Measurements from ENCODE around the gene SLC2A4. TPM values are rescaled to one million over a fixed set of nuclear protein-coding genes. Genes with fewer than 3 reads are reported as not detected.

Gene SLC2A4
- total RNA-seq, 1 experiment from 2014 or later: 0.03 TPM

Small RNA genes within 50 kb of the gene (small RNA-seq; reads per million reads assigned to genes)
- gene AC026954.2: not detected
- gene RF00019: not detected

Other genes with a start within 250 kb of the SLC2A4 start
- gene SLC16A13, start 245.7 kb upstream of the SLC2A4 start, total RNA-seq (2014; rRNA removed; shearing (Covaris generic)): 0.43 TPM in 1 of 2 replicates, not detected in the other
- not detected in 2 replicates for gene SLC16A11, start 237.6 kb upstream of the SLC2A4 start, total RNA-seq (2014; rRNA removed; shearing (Covaris generic))
- not detected in 2 replicates for gene CLEC10A, start 201.5 kb upstream of the SLC2A4 start, total RNA-seq (2014; rRNA removed; shearing (Covaris generic))
- gene ASGR2, start 166.9 kb upstream of the SLC2A4 start, total RNA-seq (2014; rRNA removed; shearing (Covaris generic)): not detected in 2 replicates
- 2.8 and 4.0 TPM in 2 replicates for gene ASGR1, start 102.3 kb upstream of the SLC2A4 start, total RNA-seq (2014; rRNA removed; shearing (Covaris generic))
- gene DLG4, start 61.9 kb upstream of the SLC2A4 start, total RNA-seq (2014; rRNA removed; shearing (Covaris generic)): 11.3 and 14.2 TPM in 2 replicates
- gene ACADVL, start 61.8 kb upstream of the SLC2A4 start, total RNA-seq (2014; rRNA removed; shearing (Covaris generic)): 317 and 327 TPM in 2 replicates
- gene DVL2, start 47.2 kb upstream of the SLC2A4 start, total RNA-seq (2014; rRNA removed; shearing (Covaris generic)): 45.2 and 57.0 TPM in 2 replicates
- 94.0 and 115 TPM in 2 replicates for gene PHF23, start 42.3 kb upstream of the SLC2A4 start, total RNA-seq (2014; rRNA removed; shearing (Covaris generic))
- 191 and 331 TPM in 2 replicates for gene GABARAP, start 39.3 kb upstream of the SLC2A4 start, total RNA-seq (2014; rRNA removed; shearing (Covaris generic))
- gene CTDNEP1, start 30.0 kb upstream of the SLC2A4 start, total RNA-seq (2014; rRNA removed; shearing (Covaris generic)): 43.6 and 79.9 TPM in 2 replicates
- 68.1 and 78.2 TPM in 2 replicates for gene ELP5, start 29.5 kb upstream of the SLC2A4 start, total RNA-seq (2014; rRNA removed; shearing (Covaris generic))
- gene CLDN7, start 19.2 kb upstream of the SLC2A4 start, total RNA-seq (2014; rRNA removed; shearing (Covaris generic)): not detected in 2 replicates
- gene YBX2, start 12.9 kb downstream of the SLC2A4 start, total RNA-seq (2014; rRNA removed; shearing (Covaris generic)): not detected in 2 replicates
- 1,448 and 1,578 TPM in 2 replicates for gene EIF5A, start 25.9 kb downstream of the SLC2A4 start, total RNA-seq (2014; rRNA removed; shearing (Covaris generic))
- 125 and 135 TPM in 2 replicates for gene GPS2, start 33.6 kb downstream of the SLC2A4 start, total RNA-seq (2014; rRNA removed; shearing (Covaris generic))
- 20.7 TPM in 2 replicates for gene NEURL4, start 47.6 kb downstream of the SLC2A4 start, total RNA-seq (2014; rRNA removed; shearing (Covaris generic))
- gene ACAP1, start 54.8 kb downstream of the SLC2A4 start, total RNA-seq (2014; rRNA removed; shearing (Covaris generic)): 0.90 and 2.2 TPM in 2 replicates
- gene KCTD11, start 70.4 kb downstream of the SLC2A4 start, total RNA-seq (2014; rRNA removed; shearing (Covaris generic)): 4.7 and 5.8 TPM in 2 replicates
- gene TMEM95, start 73.4 kb downstream of the SLC2A4 start, total RNA-seq (2014; rRNA removed; shearing (Covaris generic)): not detected in 2 replicates
- 0.24 TPM in 1 of 2 replicates, not detected in the other for gene TNK1, start 99.4 kb downstream of the SLC2A4 start, total RNA-seq (2014; rRNA removed; shearing (Covaris generic))
- gene PLSCR3, start 112.8 kb downstream of the SLC2A4 start, total RNA-seq (2014; rRNA removed; shearing (Covaris generic)): 31.7 and 36.7 TPM in 2 replicates
- gene TMEM256, start 122.4 kb downstream of the SLC2A4 start, total RNA-seq (2014; rRNA removed; shearing (Covaris generic)): 54.1 and 72.6 TPM in 2 replicates
- 6.1 and 7.4 TPM in 2 replicates for gene NLGN2, start 126.1 kb downstream of the SLC2A4 start, total RNA-seq (2014; rRNA removed; shearing (Covaris generic))
- not detected in 2 replicates for gene SPEM1, start 138.6 kb downstream of the SLC2A4 start, total RNA-seq (2014; rRNA removed; shearing (Covaris generic))
- not detected in 2 replicates for gene SPEM2, start 143.9 kb downstream of the SLC2A4 start, total RNA-seq (2014; rRNA removed; shearing (Covaris generic))
- not detected in 2 replicates for gene SPEM3, start 147.1 kb downstream of the SLC2A4 start, total RNA-seq (2014; rRNA removed; shearing (Covaris generic))
- gene TMEM102, start 153.7 kb downstream of the SLC2A4 start, total RNA-seq (2014; rRNA removed; shearing (Covaris generic)): 0.23 and 0.43 TPM in 2 replicates
- 0.23 and 0.37 TPM in 2 replicates for gene FGF11, start 157.8 kb downstream of the SLC2A4 start, total RNA-seq (2014; rRNA removed; shearing (Covaris generic))
- 6.0 and 7.9 TPM in 2 replicates for gene CHRNB1, start 163.3 kb downstream of the SLC2A4 start, total RNA-seq (2014; rRNA removed; shearing (Covaris generic))
- 13.1 and 18.1 TPM in 2 replicates for gene ZBTB4, start 197.9 kb downstream of the SLC2A4 start, total RNA-seq (2014; rRNA removed; shearing (Covaris generic))
- gene SLC35G6, start 199.7 kb downstream of the SLC2A4 start, total RNA-seq (2014; rRNA removed; shearing (Covaris generic)): not detected in 2 replicates
- gene POLR2A, start 202.6 kb downstream of the SLC2A4 start, total RNA-seq (2014; rRNA removed; shearing (Covaris generic)): 43.4 and 44.6 TPM in 2 replicates